GM12878 (cell line): ENCODE measurements around the gene SPTBN2. TPM values are rescaled to one million over a fixed set of nuclear protein-coding genes. Genes with fewer than 3 reads are reported as not detected.

Source experiments
- BRCA1 ChIP-seq: IDR thresholded peaks from 2 replicates; pipeline ENCODE4 v1.6.1; 2011; ENCODE audit warnings: low read depth, low read length, improper control_type of control experiment
- CHD2 ChIP-seq: IDR thresholded peaks from 2 replicates; pipeline ENCODE4 v1.6.1; 2011; ENCODE audit warnings: low read depth, low read length, improper control_type of control experiment, borderline replicate concordance
- HCFC1 ChIP-seq: fragments of 150-350 bp; IDR thresholded peaks from 2 replicates; pipeline ENCODE4 v1.6.1; 2014; ENCODE audit warnings: low read length
- IRF5 ChIP-seq: fragments of 450-650 bp; IDR thresholded peaks from 2 replicates; pipeline ENCODE4 v1.6.1; 2017; ENCODE audit warnings: borderline replicate concordance
- LARP7 ChIP-seq: fragments of 450-650 bp; IDR thresholded peaks from 2 replicates; pipeline ENCODE4 v1.6.1; 2017; ENCODE audit warnings: mild to moderate bottlenecking
- MTA2 ChIP-seq: fragments of 450-650 bp; IDR thresholded peaks from 2 replicates; pipeline ENCODE4 v1.6.1; 2016; ENCODE audit warnings: low read depth, mild to moderate bottlenecking, moderate library complexity
- NR2C1 ChIP-seq: fragments of 450-650 bp; IDR thresholded peaks from 2 replicates; pipeline ENCODE4 v1.6.1; 2017; ENCODE audit warnings: antibody characterized with exemption, mild to moderate bottlenecking, moderate library complexity
- TCF3 ChIP-seq: IDR thresholded peaks from 2 replicates; pipeline ENCODE4 v1.6.1; 2012; ENCODE audit warnings: low read depth, mild to moderate bottlenecking, low read length, borderline replicate concordance; ENCODE audit not compliant: insufficient read depth
- ZNF24 ChIP-seq: fragments of 450-650 bp; IDR thresholded peaks from 2 replicates; pipeline ENCODE4 v1.6.1; 2017; ENCODE audit warnings: antibody characterized with exemption, mild to moderate bottlenecking
- polyA plus RNA-seq, 11 experiments: library from polyadenylated mRNA; depleted of rRNA in 4 of 11; unstranded in 6 of 11; stranded (reverse) in 5 of 11; fragments of >200 nt; fragmentation: Nextera tagmentation in 4 of 11; fragmentation: Illumina TruSeq in 1 of 11; extraction: Ambion mirVana in 4 of 11; extraction: Trizol in 1 of 11; gene quantifications; 1 replicate in 1 of 11; 2 replicates in 10 of 11; pipeline versions ENCODE4 v1.2.1 to v1.2.3, GENCODE V29; 2011 to 2016; ENCODE audit warnings: inconsistent platforms in 2 of 11, missing spikeins in 2 of 11, low read depth in 1 of 11
- total RNA-seq, 4 experiments: library from RNA; depleted of rRNA in 3 of 4; stranded (reverse); fragments of >200 nt in 3 of 4; fragmentation: Illumina TruSeq in 1 of 4; extraction: Trizol in 1 of 4; gene quantifications; 2 replicates each; pipeline versions ENCODE4 v1.2.1 to v1.2.3, GENCODE V29; 2013 to 2021
- TF ChIP-seq, protein P1 (sequence below): fragments of 450-650 bp; formaldehyde crosslinking; IDR thresholded peaks from 2 replicates; pipeline ENCODE4 v1.5.0; 2022; ENCODE audit warnings: mild to moderate bottlenecking, missing genetic modification characterization

Gene SPTBN2
- total and polyA plus RNA-seq, 10 of the 15 experiments (the other 5 are each of a cell fraction or from before 2014, with no cell fraction given) = 0.38 to 1.0 (median 0.69) TPM; not detected in 5

DNA sequence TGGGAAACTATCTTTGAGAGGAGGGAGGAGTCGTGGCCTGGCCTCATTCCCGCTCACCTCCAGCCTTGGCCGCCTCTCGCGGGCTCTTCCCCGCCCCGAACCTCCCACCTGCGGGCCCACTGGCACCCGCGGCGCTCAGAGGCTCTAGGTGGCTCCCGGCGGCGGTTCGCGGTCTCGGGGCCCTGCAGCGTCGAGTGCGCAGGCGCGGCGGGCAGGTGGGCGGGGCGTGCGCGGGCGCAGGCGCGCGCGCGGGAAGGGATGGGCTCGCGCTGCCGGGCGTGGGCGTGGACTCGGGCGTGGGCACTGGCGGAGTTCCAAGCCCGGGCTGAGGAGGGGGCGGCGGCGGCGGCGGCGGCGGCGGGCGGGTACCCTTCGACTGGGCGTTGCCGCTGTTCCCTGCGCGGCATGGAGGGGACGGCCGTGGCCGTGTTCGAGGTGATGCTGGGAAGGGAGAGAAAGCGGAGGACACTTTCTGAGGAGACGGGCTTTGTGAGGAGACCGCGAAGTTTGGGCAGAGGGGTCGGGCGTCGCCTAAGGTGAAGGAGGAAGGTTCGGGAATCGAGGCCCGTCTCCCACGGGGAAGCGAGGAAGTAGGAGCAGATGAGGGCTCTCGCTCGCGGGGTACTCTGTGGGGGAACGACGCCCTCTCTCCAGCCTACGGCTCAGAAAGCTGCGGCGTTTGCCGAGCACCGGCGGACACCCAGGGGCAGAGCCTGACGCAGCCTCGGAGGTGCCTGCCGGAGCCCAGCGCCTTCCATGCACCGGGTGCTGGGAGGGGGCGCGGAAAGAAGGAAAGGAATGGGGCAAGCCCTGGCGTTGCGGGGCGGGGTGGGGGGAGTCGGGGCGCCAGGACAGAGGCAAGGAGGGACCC lies 15.7 kb upstream of the SPTBN2 start (continued):
- TF ChIP-seq LARP7 = peak; percentile 76
- TF ChIP-seq HCFC1 = no peak
- TF ChIP-seq MTA2 = no peak
- no peak for TF ChIP-seq IRF5
- TF ChIP-seq, protein P1, sequence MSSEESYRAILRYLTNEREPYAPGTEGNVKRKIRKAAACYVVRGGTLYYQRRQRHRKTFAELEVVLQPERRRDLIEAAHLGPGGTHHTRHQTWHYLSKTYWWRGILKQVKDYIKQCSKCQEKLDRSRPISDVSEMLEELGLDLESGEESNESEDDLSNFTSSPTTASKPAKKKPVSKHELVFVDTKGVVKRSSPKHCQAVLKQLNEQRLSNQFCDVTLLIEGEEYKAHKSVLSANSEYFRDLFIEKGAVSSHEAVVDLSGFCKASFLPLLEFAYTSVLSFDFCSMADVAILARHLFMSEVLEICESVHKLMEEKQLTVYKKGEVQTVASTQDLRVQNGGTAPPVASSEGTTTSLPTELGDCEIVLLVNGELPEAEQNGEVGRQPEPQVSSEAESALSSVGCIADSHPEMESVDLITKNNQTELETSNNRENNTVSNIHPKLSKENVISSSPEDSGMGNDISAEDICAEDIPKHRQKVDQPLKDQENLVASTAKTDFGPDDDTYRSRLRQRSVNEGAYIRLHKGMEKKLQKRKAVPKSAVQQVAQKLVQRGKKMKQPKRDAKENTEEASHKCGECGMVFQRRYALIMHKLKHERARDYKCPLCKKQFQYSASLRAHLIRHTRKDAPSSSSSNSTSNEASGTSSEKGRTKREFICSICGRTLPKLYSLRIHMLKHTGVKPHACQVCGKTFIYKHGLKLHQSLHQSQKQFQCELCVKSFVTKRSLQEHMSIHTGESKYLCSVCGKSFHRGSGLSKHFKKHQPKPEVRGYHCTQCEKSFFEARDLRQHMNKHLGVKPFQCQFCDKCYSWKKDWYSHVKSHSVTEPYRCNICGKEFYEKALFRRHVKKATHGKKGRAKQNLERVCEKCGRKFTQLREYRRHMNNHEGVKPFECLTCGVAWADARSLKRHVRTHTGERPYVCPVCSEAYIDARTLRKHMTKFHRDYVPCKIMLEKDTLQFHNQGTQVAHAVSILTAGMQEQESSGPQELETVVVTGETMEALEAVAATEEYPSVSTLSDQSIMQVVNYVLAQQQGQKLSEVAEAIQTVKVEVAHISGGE (CRISPR knock-in tag) = no peak
- TF ChIP-seq BRCA1 = no peak
- TF ChIP-seq TCF3 = 0 out of 2 replicates have a peak, but pooled peaks have one; percentile 28
- TF ChIP-seq ZNF24 = 0 out of 2 replicates have a peak, but pooled peaks have one; percentile 47
- TF ChIP-seq NR2C1 = 0 out of 2 replicates have a peak, but pooled peaks have one; percentile 35
- TF ChIP-seq CHD2 = 0 out of 2 replicates have a peak, but pooled peaks have one; percentile 47
- TF ChIP-seq, all 136 proteins: peak for 32
